Measurements from ENCODE around the gene TBC1D9.

TBC1D9 gene

DNA sequence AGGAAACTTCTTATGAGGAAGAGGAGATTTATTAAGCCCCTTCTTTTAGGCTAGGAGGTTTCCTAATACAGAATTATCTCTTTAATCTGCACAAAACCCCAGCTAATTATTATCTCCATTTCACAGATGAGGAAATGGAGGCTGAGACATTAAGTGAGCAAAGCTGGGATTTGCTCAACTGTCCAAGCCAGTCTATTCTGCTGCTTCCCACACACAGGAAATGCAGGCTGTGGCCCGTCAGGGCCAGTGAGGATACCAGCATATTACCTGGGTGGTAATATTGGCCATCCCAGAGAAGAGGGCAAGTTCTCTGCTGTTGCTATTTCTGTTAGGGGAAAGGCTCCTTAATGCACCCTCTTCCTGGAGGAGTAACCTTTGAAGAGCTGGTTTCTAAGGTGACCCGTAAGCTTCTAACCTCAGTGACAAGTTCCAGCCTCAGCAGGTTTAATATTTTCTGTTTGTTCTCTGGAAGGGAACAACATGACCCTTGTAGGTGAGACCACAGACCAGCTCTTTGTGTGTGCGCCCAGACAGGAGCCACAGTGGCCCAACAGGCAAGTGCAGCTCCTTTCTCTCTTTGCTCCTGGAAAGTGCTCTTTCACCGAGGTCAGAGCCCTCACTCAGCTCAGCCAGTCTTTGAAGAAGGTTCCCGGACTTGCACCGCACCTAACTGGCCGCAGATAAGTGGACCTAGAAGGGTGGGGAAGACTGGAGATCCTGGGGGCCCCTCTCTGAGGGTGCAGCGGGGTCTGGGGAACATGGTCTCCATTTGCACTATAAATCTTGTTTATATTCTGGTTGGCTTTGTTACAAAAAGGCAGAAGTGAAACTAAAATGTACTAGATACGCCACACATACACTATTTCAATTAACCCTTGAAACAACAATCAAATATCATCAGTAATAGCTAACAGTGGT, 35.5 kb downstream of the TBC1D9 start:
- no peak for DNase-seq (ENCODE audit: low read depth)

DNA sequence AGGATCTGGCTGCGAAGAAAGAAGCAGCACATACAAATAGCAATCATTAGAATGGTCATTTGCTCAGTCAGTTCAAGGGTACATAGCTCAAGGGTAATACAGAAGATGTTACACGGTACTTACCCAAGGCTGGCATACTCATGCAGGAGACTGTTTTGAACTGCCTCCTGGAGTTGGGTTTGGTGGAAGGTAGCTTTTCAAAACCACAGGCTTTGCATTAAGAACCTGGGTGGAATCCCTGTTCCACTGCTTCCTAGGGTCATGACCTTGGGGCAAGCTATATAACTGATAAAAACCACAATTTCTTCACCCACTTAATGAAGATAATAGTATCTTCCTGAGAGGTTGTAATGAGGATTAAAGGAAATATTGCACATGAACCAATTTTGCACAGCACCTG, 36.5 kb downstream of the TBC1D9 start:
- no peak for DNase-seq (ENCODE audit: low read depth)

DNA sequence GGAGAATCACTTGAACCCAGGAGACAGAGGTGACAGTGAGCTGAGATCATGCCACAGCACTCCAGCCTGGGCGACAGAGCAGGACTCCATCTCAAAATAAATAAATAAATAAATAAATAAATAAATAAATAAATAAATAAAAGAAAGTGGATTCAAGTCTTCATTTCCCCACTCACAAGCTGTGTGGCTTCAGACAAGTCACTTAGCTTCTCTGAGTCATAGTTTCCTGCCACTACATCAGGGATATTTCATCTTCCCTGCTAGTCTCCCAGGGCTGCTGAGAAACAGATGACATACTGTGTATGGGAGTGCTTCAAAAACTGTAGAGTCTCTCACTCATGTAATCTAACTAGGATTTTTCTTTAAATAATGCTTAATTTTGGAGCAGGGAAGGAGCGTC, 37.2 kb downstream of the TBC1D9 start:
- no peak for DNase-seq (ENCODE audit: low read depth)

DNA sequence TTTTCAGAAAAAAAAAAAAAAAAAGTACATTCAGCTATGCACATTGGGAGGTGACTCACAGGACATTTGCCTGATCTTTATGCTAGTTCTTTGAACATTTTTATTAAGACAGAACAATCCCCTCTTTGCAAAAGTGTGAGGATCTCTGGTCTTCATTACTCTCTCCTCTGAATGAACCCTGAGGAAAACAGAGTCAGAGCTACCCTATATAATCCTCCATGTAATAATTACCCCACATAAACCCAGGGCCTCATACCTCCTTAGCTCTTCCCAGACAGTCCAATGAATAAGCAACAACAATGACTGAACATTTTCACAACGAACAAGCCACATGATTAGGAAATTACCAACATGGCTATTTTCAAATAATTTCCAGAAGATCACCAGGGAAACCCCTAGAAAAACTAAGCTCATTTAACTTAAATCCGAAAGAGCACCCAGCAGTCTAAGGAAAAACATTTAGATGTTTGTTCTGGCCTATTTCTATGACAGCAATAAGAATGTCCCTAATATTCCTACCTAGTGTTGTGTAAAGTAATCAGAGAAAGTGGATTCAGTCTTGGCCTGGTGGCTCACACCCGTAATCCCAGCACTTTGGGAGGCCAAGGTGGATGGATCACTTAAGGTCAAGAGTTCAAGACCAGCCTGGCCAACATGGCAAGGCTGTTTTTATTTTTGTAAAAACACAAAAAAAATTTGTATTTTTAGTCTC, 37.8 kb downstream of the TBC1D9 start:
- DNase-seq (ENCODE audit: low read depth): no peak

DNA sequence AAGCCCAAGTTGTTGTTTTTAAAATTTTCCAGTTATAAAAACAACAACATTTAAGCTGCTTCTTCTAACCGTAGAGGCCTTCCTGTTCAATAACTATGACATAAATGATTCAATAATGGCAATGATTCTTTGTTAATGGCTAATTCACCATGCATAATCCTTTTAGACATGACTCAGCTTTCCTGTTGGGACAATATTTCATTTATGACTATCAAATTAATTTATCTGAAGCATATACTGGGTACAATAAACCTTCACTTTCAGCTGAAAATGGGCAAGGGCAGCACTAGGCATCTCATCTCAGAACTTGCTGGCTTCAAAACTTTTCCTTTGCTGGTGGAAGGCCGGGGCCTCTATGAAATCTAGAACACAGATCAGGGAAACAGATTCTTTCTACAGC, 38.9 kb downstream of the TBC1D9 start:
- no peak for DNase-seq (ENCODE audit: low read depth)

DNA sequence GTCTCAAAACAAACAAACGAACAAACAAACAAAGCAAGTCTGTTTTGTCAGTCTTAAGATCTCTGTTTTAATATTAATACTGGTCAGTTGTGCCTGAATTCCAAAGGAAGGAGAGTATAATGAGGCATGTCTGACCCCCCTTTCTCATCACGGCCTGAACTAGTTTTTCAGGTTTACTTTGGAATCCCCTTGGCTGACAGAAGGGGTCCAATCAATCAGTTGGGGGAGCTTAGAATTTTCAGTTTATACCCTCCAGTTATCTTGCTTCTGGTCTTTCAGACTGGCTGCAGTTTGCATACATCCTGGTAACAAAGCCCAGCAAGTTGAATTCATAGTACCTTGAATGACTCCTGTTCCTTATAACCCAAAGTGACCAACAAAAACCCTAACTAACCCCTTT, 41.1 kb downstream of the TBC1D9 start:
- DNase-seq (ENCODE audit: low read depth): no peak

DNA sequence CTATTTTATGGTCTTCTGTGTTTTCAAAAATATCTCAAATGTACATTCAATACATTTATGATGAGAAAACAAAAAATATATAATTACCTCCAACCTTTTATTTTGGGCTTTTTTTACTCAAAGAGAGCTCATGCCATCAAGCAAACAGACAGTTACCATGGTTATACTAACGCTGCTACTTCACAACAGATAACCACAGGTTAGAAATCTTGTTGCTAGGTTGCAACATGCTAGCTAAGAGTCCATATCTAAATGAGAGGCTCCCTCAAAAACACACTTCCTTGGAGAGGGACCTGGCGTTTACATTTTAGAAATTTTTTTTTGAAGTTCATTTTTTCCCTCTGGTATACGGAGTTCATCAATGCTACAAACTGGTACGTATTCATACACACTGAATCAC, 44.3 kb downstream of the TBC1D9 start:
- no peak for DNase-seq (ENCODE audit: low read depth)

DNA sequence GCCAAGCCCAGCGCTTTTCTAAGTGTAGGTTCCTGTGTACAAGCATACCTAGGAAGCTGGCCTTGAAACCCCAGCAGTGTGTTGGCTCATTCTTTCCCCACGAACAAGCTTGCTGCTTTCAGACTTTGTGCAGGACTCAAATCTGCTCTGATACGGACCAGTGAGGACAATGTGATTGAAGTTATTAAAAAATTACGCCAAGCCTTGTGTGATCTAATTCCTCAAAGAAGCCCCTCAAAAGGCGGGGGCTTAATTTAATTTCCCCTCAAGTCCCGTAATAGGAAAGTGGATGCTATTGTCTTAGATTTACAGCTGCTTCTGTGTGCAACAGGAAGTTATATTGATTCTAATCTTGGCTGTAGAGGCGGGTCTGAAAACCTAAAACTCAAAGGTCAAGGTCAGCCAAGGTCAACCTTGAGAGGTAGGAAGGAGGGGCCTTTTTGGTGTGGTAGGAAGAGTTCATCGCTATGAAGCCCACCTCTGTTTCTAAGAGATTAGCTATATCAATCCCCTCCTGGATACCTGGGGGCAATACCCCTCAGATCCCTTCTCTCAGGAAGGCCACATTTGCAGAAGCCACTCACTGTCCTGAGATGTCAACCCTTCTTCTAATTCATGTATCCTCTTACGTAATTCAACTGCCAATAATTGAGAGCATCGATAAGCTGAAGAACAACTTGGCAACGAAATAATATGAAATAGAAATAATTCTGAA, 45.1 kb downstream of the TBC1D9 start:
- DNase-seq (ENCODE audit: low read depth): no peak

DNA sequence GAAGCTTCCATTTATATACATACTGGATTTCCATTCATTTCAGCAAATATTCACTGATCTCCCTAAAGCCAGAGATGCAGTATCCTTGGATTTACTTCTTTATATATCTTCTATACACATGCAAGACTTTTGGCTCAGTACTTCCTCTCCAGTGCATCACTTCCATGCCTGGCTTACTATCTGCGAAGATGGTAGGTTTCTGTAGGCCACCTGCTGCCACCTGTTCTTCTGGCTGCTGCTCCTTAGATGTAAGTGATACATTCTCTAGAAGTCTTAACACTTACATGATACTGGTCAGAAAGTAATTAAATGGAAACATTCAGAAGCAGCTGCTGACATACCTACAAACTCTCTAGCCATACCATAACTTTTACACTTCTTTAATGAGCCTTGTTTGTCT, 48.9 kb downstream of the TBC1D9 start:
- DNase-seq (ENCODE audit: low read depth): no peak

DNA sequence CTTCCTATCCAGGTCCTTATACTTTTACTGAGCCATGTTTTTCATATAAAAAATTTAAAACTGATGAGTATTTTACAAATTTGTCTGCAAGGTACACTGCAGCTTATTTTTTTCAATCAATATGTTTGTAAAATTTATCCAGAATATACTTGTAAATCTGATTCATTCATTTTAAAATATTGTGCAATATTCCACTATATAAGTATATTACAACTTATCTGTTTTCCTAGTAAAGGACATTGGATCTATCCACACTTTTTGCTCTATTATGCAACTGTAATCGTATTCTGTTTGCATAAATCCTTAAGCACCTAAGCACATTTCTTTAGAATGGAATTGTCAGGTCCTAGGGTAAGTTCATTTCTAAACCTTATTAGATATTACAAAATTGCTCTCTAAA, 49.5 kb downstream of the TBC1D9 start:
- DNase-seq (ENCODE audit: low read depth): no peak

DNA sequence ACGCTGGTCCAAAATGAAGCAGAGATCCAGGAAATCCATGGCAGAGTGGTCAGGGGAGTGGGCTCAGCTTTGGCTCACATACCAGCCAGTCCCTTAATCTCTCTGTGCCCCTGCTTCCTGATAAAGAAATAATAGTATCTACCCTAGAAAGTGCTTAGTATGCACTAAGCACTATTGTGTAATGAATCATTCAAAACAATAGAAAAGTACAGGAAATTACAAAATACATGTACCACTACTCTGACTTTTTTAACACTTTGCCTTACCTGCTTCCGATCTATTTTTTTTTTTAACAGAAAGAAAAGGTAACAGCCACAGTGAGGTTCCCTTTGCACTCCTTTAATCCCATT, 49.9 kb downstream of the TBC1D9 start:
- DNase-seq (ENCODE audit: low read depth): no peak

DNA sequence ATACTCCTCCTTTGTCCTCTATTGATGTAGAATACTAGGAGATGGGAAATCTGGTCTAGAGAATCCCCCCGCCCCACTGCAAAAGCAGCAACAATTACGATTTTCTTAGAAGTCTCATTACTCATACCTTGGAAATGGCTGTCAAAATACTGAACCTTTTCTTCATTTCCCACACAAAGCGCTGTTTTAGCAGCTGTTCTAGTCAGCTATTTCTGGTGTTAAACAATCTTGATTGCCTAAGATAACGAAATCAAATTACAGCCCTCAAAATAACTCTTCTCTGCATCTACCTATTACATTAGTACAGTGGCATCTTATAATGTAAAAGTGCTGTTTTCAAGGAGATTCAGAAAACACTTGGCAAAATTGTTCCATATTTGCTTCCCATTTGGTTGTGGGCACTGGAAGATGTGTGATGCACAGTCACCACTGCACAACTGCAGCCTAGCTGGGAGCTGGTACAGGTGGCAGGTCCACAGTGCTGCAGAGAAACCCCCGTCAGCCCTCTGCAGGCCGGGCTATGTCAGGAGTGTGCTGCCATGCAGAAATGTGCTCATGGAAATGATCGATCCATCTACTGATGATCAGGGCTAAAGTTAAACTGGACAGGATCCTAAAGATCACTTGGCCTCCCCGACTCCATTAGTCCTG, 50.4 kb downstream of the TBC1D9 start:
- DNase-seq (ENCODE audit: low read depth): no peak

DNA sequence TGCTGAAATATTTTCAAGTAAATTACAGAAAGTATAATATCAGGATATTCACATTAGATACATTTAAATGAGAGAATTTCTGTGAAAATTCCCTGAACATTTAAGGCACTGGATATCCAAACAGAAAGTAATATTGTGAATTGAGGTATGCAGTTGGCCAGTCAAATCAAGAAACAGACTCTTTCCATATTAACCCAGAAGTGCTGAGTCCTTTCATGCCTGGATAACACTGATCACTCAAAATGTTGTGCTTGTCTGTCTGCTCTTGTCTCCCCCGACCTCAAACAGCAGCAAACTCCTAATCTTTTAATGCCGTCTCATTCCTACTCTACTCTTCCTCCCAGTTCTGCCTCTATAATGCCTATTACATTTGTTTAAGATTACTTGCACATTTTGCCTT, 51.2 kb downstream of the TBC1D9 start:
- DNase-seq (ENCODE audit: low read depth): no peak

DNA sequence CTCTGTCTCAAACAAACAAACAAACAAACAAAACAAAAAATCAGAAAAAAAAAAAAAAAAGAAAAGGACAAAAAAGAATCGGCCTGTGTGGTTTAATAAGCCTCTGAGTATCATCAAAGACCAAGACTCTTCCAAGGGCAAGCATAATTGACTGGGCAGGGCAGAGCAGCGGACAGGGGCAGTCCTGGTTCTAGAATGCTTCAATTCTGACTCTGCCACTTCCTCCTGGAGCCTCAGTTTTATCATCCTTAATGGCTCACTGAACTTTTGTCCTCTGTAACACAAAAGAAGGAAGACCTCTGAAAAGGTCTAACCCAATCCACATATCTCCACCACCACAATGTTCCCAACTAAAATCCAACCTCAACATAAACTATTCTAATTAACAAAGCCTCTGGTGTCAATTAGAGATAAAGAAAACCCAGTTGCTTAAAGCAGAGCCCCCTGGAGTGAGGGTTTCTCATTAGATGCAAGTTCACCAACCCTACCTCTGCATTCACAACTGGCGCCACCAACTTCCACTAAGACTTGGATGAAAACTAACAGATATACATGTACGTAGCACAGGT, 51.7 kb downstream of the TBC1D9 start:
- DNase-seq (ENCODE audit: low read depth): no peak

DNA sequence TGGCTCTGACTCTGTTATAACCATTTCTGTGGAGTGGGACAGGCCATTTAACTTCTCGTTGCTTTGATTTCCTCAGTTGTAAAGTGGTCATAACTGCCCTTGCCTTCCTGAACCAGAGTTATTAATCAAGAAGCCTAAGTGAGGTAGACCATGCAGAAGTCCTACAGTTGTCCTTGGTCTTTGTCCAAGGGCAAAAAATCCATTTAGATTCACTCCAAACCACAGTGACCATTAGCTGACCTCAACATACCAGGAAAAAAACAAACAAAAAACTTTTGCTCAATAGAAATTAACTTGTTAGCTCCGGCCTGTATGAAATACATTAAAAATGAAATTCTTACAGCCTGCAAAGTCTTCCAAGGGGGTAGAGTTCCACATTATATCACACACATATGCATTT, 52.7 kb downstream of the TBC1D9 start:
- no peak for DNase-seq (ENCODE audit: low read depth)

DNA sequence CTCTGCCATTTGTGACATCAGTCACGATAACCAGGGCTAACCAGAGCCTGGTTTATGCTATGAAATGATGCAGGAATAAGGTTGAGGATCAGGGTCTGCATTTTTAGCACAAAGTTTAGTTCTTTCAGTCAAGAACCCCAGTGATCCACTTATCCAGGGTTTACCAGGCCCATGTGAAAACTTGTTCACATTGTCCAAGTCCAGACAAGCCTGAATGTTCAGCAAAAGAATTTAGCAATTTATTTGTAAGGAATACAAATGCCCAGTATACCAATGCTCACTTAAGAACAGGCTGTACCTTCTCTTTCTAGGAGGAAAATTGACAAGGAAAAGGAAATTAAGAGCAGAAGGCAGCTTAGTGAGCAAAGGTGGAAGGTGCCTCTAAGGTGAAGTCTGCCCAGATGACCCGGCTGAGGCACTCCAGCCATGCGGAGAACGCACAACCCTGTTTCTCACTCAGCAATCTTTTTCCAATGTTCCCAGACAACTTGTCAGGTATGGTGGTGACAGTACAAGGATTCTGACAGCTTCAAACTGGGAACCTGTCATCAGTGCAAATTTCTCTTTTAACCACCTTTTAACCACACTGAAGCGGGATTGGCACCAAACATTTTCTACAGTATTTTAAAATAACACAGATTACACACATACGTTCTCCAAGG, 54.0 kb downstream of the TBC1D9 start:
- no peak for DNase-seq (ENCODE audit: low read depth)

DNA sequence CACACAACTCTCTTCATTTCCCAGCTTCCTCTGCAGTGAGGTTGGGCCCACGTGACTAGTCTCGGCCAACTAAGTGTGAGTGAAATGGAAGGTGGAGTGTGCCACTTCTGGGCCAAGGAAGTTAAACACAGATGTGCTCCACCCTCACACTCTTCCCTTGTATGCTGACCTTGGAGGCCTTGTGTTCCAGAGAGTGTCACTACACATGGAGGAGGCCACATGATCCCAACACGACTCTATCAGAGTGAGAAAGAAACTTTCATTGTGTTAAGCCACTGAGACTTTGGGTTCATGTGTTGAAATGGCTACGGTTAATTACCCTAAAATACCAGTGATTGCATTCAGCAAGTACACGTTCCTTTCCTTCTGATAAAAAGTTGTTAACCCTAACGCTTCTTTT, 55.1 kb downstream of the TBC1D9 start:
- DNase-seq (ENCODE audit: low read depth): no peak

DNA sequence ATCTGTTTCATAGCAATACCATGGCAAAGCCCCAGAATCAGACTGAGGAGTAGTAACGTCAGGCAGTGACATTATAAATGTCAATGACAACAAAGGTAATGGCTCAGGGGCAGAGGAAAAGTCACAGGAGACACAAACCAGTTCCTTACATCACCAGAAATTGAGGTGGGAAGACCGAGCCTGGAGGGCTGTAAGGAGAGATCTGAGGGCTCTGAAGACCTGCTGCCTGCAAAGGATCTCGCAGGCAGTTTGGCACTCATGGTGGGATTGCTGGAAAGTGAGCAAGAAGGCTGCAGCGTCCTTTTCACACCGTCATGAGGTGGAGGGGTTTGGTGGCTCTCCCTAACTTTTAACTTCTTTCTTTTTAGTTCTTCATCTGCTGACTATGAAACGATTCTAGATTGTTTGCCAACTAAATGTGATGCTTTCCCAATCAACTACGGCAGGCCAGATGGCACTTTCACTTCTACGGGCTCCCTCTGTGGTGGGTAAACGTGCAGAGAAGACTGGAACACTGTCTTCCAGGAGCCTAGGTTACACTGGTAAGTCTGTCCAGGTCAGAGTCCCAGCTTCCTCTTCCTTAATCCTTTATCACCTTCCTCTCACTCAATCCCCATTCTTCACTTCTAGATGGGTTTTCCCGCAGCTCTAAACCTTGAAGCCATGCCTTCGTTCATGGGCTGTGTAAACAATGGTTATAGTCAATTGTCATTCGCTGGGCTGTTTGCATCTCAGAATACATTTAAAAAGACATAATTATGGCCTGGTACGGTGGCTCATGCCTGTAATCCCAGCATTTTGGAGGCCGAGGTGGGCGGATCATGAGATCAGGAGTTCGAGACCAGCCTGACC, 58.2 kb downstream of the TBC1D9 start:
- DNase-seq (ENCODE audit: low read depth): no peak

DNA sequence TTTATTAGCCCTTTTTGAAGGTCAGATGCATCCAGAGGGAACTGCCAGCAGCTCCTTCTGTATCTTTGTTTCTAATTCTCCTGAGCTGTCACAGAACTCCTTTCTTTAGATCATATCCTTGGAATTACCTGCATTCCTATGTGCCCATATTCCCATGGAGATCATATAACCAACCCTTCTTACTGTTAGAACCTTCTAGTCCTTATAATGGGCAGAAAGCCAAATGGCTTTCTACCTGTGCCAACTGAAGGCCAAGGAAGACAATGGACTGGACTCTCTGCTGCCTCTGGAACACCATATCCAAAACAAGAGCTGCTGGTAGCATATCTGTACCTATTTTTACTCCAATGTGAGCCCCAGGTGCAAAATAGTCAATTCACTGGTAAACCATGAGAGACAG, 60.7 kb downstream of the TBC1D9 start:
- DNase-seq (ENCODE audit: low read depth): no peak

DNA sequence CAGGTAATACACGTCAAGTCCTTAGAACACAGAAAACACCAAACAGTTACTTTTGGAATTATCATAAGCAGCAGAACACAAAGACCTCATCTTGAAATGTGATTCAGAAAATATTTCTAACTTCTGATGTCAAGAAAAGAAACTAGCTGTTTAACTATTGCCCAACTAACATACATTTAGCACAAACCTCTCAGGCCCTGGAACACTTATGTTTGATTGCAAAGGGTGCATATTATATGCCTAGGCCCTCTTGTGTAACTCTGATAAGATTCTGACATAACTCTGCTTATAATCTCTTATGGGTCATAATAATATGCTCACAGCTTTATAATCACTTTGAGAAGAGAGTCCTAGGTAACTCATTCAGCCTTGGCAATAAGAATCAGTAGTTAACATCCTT, 62.6 kb downstream of the TBC1D9 start:
- DNase-seq (ENCODE audit: low read depth): no peak

DNA sequence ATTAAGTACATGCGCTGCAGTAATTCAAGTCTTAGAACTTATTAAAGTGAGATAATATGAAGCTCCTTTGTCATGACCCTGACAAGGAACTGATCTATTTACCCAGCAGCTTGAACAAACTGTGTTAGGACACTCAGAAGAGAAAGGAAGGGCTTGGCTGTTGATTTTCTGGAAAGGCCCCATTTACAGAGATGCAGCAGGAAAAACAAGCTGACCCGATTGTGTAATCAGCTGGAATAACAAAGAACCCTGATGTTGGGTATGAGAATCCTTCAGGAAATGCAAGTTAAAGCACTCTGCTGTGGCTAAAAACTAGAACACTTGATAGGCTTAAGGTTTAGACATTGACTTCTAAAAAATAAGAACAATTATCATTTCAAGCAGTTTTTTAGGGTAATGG, 64.8 kb downstream of the TBC1D9 start:
- DNase-seq (ENCODE audit: low read depth): no peak
